ENCODE results near the gene PSMF1. TPM values are rescaled to one million over a fixed set of nuclear protein-coding genes. Genes with fewer than 3 reads are reported as not detected.

Gene PSMF1
- total and polyA plus RNA-seq, 2 of the 13 experiments (the other 11 are each of a cell fraction or from before 2014, with no cell fraction given), result 82.5 to 86.0 TPM

DNA sequence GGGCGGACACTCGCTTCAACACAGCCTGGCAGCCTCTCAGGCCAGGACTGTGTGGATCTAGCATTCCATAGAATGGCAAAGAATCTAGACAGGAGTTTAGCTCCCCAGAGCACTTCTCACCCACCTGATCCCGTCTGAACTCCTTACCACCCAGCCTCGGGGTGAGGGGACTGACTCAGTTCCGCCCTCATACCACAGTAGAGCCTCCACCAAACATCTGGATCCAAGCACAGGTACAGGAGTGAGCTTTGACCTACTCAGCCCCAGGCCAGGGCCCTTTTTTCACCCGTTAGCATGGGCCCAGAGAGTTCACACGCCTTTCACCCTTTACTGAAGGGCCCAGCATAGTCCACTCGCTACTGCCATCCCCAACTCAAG is 715 bp downstream of the PSMF1 start (continued):
- TF ChIP-seq, protein P1, sequence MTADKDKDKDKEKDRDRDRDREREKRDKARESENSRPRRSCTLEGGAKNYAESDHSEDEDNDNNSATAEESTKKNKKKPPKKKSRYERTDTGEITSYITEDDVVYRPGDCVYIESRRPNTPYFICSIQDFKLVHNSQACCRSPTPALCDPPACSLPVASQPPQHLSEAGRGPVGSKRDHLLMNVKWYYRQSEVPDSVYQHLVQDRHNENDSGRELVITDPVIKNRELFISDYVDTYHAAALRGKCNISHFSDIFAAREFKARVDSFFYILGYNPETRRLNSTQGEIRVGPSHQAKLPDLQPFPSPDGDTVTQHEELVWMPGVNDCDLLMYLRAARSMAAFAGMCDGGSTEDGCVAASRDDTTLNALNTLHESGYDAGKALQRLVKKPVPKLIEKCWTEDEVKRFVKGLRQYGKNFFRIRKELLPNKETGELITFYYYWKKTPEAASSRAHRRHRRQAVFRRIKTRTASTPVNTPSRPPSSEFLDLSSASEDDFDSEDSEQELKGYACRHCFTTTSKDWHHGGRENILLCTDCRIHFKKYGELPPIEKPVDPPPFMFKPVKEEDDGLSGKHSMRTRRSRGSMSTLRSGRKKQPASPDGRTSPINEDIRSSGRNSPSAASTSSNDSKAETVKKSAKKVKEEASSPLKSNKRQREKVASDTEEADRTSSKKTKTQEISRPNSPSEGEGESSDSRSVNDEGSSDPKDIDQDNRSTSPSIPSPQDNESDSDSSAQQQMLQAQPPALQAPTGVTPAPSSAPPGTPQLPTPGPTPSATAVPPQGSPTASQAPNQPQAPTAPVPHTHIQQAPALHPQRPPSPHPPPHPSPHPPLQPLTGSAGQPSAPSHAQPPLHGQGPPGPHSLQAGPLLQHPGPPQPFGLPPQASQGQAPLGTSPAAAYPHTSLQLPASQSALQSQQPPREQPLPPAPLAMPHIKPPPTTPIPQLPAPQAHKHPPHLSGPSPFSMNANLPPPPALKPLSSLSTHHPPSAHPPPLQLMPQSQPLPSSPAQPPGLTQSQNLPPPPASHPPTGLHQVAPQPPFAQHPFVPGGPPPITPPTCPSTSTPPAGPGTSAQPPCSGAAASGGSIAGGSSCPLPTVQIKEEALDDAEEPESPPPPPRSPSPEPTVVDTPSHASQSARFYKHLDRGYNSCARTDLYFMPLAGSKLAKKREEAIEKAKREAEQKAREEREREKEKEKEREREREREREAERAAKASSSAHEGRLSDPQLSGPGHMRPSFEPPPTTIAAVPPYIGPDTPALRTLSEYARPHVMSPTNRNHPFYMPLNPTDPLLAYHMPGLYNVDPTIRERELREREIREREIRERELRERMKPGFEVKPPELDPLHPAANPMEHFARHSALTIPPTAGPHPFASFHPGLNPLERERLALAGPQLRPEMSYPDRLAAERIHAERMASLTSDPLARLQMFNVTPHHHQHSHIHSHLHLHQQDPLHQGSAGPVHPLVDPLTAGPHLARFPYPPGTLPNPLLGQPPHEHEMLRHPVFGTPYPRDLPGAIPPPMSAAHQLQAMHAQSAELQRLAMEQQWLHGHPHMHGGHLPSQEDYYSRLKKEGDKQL (CRISPR knock-in tag; IDR thresholded peaks at IDR 0.05; ENCODE audit: low read depth), result no peak
- 0 out of 2 replicates have a peak, but pooled peaks have one; percentile 32 for TF ChIP-seq MED1 (CRISPR knock-in tag; IDR thresholded peaks at IDR 0.05)
- no peak for TF ChIP-seq ZNF883 (CRISPR knock-in tag; IDR thresholded peaks at IDR 0.05; ENCODE audit: not compliant biosample characterization)
- TF ChIP-seq SRSF9 (IDR thresholded peaks at IDR 0.05; ENCODE audit: borderline replicate concordance, insufficient read depth, low read depth, low read length, poor library complexity, severe bottlenecking), result no peak
- no peak for TF ChIP-seq MIER2 (CRISPR knock-in tag; IDR thresholded peaks at IDR 0.05)
- TF ChIP-seq, protein P2, sequence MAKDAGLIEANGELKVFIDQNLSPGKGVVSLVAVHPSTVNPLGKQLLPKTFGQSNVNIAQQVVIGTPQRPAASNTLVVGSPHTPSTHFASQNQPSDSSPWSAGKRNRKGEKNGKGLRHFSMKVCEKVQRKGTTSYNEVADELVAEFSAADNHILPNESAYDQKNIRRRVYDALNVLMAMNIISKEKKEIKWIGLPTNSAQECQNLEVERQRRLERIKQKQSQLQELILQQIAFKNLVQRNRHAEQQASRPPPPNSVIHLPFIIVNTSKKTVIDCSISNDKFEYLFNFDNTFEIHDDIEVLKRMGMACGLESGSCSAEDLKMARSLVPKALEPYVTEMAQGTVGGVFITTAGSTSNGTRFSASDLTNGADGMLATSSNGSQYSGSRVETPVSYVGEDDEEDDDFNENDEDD (CRISPR knock-in tag; IDR thresholded peaks at IDR 0.05; ENCODE audit: borderline replicate concordance), result no peak
- no peak for TF ChIP-seq STAG1 (CRISPR knock-in tag; IDR thresholded peaks at IDR 0.05)
- 0 out of 2 replicates have a peak, but pooled peaks have one; percentile 8 for TF ChIP-seq NCOR1 (IDR thresholded peaks at IDR 0.05; ENCODE audit: borderline replicate concordance, low read length)
- no peak for TF ChIP-seq SPEN (CRISPR knock-in tag; IDR thresholded peaks at IDR 0.05; ENCODE audit: low read depth)
- TF ChIP-seq POLR2A (IDR thresholded peaks at IDR 0.05; ENCODE audit: insufficient read depth in 1 of 2, low read depth in 2 of 2, low read length in 2 of 2), result 0 out of 4 replicates have a peak, but pooled peaks of 1 of the 2 experiments have one; percentile 18
- peak; percentile 92 for TF ChIP-seq ZNF441 (CRISPR knock-in tag; IDR thresholded peaks at IDR 0.05; ENCODE audit: borderline replicate concordance)
- 0 out of 2 replicates have a peak, but pooled peaks have one; percentile 55 for TF ChIP-seq ZNF264 (CRISPR knock-in tag; IDR thresholded peaks at IDR 0.05)
- no peak for TF ChIP-seq ZNF672 (CRISPR knock-in tag; IDR thresholded peaks at IDR 0.05)
- TF ChIP-seq, protein P3, sequence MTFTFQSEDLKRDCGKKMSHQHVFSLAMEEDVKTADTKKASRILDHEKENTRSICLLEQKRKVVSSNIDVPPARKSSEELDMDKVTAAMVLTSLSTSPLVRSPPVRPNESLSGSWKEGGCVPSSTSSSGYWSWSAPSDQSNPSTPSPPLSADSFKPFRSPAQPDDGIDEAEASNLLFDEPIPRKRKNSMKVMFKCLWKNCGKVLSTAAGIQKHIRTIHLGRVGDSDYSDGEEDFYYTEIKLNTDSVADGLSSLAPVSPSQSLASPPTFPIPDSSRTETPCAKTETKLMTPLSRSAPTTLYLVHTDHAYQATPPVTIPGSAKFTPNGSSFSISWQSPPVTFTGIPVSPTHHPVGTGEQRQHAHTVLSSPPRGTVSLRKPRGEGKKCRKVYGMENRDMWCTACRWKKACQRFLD (CRISPR knock-in tag; IDR thresholded peaks at IDR 0.05; ENCODE audit: borderline replicate concordance), result no peak
- TF ChIP-seq, protein P4, sequence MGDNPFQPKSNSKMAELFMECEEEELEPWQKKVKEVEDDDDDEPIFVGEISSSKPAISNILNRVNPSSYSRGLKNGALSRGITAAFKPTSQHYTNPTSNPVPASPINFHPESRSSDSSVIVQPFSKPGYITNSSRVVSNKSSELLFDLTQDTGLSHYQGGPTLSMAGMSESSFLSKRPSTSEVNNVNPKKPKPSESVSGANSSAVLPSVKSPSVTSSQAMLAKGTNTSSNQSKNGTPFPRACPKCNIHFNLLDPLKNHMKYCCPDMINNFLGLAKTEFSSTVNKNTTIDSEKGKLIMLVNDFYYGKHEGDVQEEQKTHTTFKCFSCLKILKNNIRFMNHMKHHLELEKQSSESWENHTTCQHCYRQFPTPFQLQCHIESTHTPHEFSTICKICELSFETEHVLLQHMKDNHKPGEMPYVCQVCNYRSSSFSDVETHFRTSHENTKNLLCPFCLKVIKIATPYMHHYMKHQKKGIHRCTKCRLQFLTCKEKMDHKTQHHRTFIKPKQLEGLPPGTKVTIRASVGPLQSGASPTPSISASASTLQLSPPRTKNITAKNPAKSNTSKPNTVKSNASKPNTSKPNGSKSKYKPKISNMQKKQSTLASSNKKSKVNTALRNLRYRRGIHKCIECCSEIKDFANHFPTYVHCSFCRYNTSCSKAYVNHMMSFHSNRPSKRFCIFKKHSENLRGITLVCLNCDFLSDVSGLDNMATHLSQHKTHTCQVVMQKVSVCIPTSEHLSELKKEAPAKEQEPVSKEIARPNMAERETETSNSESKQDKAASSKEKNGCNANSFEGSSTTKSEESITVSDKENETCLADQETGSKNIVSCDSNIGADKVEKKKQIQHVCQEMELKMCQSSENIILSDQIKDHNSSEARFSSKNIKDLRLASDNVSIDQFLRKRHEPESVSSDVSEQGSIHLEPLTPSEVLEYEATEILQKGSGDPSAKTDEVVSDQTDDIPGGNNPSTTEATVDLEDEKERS (CRISPR knock-in tag; IDR thresholded peaks at IDR 0.05), result no peak
- TF ChIP-seq ZC3H13 (CRISPR knock-in tag; IDR thresholded peaks at IDR 0.05), result no peak
